ENCODE data around the gene TMEM151A.

GRCh38 chr11:66264383-66264782 is 27.3 kb upstream of the TMEM151A start:
- no peak for TF ChIP-seq CTCF (IDR thresholded peaks at IDR 0.05; ENCODE audit: low read length)
- no peak for TF ChIP-seq EZH2 (optimal IDR thresholded peaks at IDR 0.05; ENCODE audit: low read depth, low read length)
- TF ChIP-seq EZH2phosphoT487 (IDR thresholded peaks at IDR 0.05; ENCODE audit: low read length): no peak
